ENCODE results near the gene DBNL.

The DBNL gene

GRCh38 chr7:44078521-44078920, 34.0 kb downstream of the DBNL start:
- no peak for DNase-seq

- DNase-seq = no peak
Observed at GRCh38 chr7:44079331-44080021, 35.0 kb downstream of the DBNL start.

GRCh38 chr7:44080118-44080517, 35.6 kb downstream of the DBNL start:
- no peak for DNase-seq

DNA sequence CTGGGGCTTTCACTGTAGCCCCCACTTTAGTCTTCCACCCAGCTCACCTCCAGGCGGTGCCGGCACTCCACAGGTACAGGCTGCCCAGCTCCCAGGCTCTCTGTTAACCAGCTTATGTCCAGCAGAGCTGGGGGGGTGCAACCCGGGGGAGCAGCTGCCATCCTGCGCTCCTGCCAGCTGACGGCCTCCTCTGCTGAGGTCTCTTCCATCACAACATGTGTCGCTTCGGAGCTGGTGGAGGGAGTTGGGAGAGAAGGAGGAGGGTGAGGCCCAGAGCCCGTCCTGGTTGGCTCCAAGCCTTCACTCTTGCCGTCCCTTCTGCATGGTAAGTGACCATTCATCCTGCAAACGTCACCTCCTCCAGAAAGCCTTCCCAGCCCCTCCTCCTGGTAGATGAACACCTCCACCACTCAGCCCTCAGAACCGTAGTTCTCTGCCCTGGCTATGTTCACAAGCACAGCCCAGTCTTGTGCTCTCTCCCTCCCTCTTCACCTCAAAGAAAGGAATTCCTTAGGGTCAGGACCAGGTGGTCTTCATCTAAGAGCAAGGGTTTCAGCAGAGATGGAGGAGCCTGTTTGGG, 36.3 kb downstream of the DBNL start:
- DNase-seq = no peak

GRCh38 chr7:44081266-44081748, 36.8 kb downstream of the DBNL start:
- no peak for DNase-seq

DNA sequence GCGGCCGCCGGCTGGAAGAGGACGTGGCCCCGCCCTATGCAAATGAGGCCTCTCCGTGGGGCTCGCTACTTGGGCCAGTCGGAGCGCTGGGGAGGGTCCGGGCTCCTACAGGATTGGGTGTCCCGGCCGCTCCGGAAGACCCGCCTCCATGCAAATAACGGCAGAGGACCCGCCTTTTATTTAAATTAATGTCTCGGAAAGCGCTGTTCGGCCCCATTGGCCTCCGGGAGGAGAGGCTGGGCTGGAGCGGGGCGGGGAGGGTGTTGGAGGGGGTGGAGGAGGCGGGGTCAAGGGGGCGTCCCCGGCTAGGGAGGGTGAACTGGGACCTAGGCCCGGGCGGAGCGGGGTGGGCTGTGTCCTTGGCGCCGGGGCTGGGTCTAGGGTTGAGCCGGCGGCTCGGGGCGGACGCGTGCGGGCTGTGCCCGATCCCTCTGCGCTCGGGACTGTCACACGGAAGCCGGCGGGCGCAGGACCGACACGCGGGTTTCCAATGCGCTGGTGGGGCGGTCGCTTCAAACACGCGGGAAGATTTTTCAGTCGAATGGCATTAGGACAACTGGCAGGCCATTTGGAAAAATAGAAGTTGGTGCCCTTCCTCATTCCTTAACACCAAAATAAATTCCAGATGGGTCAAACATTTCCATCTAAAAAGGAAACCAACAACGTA, 38.2 kb downstream of the DBNL start:
- peak; percentile 96 for DNase-seq

DNA sequence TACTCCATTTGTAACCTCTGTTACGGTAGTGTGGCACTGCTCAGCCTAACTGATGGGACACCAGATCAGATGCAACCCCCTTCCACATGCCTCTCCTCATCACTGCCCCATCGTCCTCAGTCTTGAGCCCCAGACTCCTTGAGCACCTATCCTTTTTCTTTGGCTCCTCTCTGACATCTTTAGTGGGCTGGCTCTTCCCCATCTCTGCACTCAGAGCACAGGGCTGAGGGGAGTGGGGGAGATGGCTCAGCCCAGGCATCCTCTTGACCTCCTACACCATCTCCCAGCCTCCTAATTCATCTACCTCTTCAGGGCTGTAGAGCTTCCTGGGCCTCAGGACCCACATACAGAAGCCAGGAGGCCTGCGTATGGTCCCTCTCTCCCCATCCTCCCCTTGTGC, 39.3 kb downstream of the DBNL start:
- DNase-seq = no peak

GRCh38 chr7:44084701-44085100, 40.2 kb downstream of the DBNL start:
- no peak for DNase-seq

DNA sequence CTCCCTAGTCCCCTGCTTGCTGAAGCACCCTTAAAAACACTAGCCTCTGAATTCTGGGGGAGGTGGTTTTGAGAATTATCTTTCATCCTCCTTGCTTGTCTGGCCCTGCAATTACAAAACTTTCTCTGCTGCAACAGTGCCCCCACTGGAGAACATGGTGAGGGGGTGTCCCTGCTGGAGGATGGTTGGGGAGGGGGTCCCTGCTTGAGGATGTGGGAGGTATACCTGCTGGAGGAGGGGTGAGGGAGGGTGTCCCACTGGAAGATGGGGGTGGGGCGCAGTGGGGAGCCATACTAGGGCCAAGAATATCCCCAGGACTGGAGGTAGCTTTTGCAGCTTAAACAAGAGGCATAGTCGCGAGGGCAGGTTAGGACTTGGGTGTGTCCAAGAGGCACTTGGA, 41.0 kb downstream of the DBNL start:
- no peak for DNase-seq

DNA sequence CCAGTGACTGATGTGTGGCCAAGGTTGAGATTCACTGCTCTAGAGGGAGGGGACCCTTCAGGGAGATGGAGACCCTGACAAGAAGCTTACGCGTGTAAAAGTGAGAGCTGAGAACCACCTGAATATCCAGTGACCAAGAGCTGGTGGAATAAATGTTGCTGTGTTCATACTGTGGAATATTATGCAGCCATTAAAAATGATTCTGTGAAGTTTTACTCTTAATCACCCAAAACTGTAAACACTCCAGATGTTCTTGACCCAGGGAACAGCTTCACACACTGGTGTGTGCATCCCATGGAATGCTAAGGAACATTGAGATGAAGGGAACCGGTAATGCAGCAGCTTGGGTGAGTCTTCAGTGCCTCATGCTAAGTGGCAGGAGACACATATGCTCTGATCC, 42.1 kb downstream of the DBNL start:
- DNase-seq = no peak

- DNase-seq = no peak
Observed at GRCh38 chr7:44087911-44088838, 43.7 kb downstream of the DBNL start.

- DNase-seq = no peak
Observed at GRCh38 chr7:44093102-44093641, 48.7 kb downstream of the DBNL start.

DNA sequence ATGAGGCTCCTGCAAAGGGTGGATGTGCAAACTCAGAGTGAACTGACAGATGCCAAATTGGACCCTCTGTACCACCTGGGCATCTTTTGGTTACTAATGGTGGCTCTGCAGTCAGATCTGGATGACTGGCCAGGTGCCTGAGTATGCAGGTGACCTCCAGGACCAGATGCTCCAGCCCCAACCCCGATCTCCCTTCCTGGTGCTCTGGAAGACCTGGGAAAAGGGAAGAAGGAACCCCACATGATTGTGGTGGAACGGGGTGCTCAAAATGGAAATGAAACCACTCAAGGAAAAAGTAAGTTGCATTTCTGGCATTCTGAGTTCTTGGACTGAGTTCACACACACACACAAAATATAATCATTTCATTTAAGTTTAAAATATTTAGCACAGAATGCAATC, 49.9 kb downstream of the DBNL start:
- DNase-seq = no peak

GRCh38 chr7:44094883-44095592, 50.5 kb downstream of the DBNL start:
- DNase-seq = no peak

- DNase-seq = no peak
Observed at GRCh38 chr7:44095781-44096180, 51.3 kb downstream of the DBNL start.

DNA sequence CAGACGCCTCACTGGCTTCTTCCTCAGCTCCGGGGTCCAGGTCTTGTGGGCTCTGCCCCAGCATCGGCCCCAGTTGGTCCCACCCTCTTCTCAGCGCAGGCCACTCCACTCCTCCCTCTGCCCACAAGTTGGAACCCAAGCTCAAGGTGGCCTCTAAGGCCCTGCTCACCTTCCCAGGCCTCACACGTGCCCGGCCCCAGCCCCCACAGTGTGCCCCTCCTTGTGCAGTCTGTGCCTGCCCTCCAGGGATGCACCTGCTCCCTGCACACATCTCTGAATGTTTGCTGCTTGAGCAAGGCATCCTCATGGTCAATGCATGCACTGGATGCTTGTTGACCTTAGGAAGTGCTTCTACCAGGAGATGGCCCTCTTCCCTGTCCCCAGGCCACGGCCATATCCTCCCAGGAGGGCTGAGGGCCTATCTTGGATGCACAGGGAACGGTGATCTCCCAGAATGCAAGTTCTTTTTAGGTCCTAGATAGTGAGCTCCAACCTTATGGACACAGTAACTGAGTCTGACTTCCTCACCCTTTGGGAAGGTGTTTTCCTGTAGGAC, 51.9 kb downstream of the DBNL start:
- no peak for DNase-seq

- DNase-seq = no peak
Observed at GRCh38 chr7:44097064-44097932, 52.8 kb downstream of the DBNL start.

DNA sequence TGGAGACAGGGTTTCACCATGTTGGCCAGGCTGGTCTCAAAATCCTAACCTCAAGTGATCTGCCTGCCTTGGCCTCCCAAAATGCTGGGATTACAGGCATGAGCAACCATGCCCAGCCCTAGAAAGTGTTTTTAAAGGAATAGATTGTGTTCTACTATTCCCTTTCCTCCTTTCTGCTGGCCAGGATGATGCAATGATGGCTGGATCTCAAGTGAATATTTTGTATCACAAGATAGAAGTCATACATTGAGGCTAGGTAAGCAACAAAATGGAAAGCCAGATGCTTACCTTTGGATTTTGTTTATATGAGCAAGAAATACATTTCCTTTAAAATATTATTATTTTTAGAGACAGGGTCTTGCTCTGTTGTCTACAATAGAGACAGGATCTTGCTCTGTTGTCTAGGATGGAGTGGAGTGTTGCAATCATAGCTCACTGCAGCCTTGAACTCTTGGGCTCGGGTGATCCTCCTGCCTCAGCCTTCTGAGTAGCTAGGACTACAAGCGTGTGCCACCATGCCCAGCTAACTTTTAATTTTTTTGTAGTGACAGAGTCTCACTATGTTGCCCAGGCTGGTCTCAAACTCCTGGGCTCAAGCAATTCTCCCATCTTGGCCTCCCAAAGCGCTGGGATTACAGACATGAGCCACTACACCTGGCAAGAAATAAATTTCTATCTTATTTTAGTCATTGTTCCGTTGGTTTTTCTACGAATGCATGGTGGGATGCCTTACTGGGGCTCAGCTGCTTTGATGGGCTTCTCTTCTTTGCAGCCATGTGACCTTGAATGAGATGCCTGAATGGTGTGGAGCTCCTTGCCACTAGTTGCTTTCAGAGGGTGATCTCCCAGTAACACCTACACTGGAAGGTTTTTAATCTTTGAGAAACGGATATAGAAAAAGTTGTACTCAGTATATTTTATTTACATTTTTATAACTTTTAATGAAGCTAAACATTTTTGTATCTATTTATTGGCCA, 53.9 kb downstream of the DBNL start:
- DNase-seq = no peak

GRCh38 chr7:44099669-44100068, 55.2 kb downstream of the DBNL start:
- DNase-seq = no peak
